Upper lobe of right lung (tissue), 1 donor: ENCODE measurements around the gene CCDC181. TPM values are rescaled to one million over a fixed set of nuclear protein-coding genes. Genes with fewer than 3 reads are reported as not detected.

ENCODE experiments used
- ATAC-seq: fragments of 200-7000 bp; cut with Tn5 transposase; one replicate; pipeline ENCODE4 v1.9.1; 2020; ENCODE audit warnings: mild to moderate bottlenecking, moderate library complexity
- DNase-seq: peaks from one replicate; pipeline ENCODE4 v3.0.0-alpha.2; 2020
- H3K27ac ChIP-seq: fragments of 200-600 bp; one replicate; pipeline ENCODE4 v1.8.0; 2022
- H3K27me3 ChIP-seq: fragments of 200-600 bp; one replicate; pipeline ENCODE4 v1.8.0; 2022; ENCODE audit warnings: mild to moderate bottlenecking
- H3K36me3 ChIP-seq: fragments of 200-600 bp; one replicate; pipeline ENCODE4 v1.8.0; 2022
- H3K4me1 ChIP-seq: fragments of 200-600 bp; one replicate; pipeline ENCODE4 v1.8.0; 2022
- H3K4me3 ChIP-seq: fragments of 200-600 bp; one replicate; pipeline ENCODE4 v1.8.0; 2022; ENCODE audit warnings: mild to moderate bottlenecking
- H3K9me3 ChIP-seq: fragments of 200-600 bp; one replicate; pipeline ENCODE4 v1.8.0; 2022
- CTCF ChIP-seq: fragments of 200-600 bp; IDR thresholded peaks from one replicate; pipeline ENCODE4 v1.8.0; 2022; ENCODE audit warnings: antibody characterized with exemption
- intact Hi-C: fragments of 100-400 bp; cut with DNase I; formaldehyde crosslinking; loops from one replicate; pipeline ENCODE4 v1.11.0; 2022
- total RNA-seq: library from RNA; stranded (reverse); fragmentation: NEBNext Ultra II Directional; extraction: Animal tissue kit (Norgen Biotek cat#: 25700); gene quantifications from one replicate; pipeline ENCODE4 v1.2.1, GENCODE V29; 2021
- donor health status: DM: no; HTN: yes; CAD: no; lungs with severe emphysema.

CCDC181 gene
- total RNA-seq, 1 donor from 2014 or later = 0.32 TPM

- no peak for TF ChIP-seq CTCF
- Histone ChIP-seq H3K27me3 (no peaks in the 10 kb centered on the region), H3K4me1 (peaks cover 12% of the 10 kb centered on the region), H3K9me3 (no peaks in the 10 kb centered on the region), H3K27ac (peak overlapping the region; percentile 73), H3K4me3 (peak overlapping the region; percentile 75), H3K36me3 (peaks cover 39% of the 10 kb centered on the region)
- DNase-seq (no peak), ATAC-seq (peak; percentile 2)
- intact Hi-C loops = no loop called here
These were observed 58.9 kb downstream of the CCDC181 start for GRCh38 chr1:169368406-169368769.

GRCh38 chr1:169367686-169368405 lies 59.4 kb downstream of the CCDC181 start, which contains the start of the genes BLZF1 and NME7:
TSS of gene BLZF1 (plus strand) at chr1:169368195. CDS start at chr1:169369523, 1,328 bp downstream.
TSS of gene NME7 (minus strand) at chr1:169367797. CDS start at chr1:169367710, 87 bp downstream.
- H3K4me3 ChIP-seq = peak within 1 kb of the TSS; percentile 75
- intact Hi-C loops = no loop called here
- peaks cover 33% of the 10 kb centered on the region for H3K36me3 ChIP-seq
- peak within 1 kb of the TSS; percentile 73 for H3K27ac ChIP-seq
- peaks cover 12% of the 10 kb centered on the region for H3K4me1 ChIP-seq
- no peaks in the 10 kb centered on the region for H3K9me3 ChIP-seq
- peak; percentile 100 for ATAC-seq
- DNase-seq = peak; percentile 97
- TF ChIP-seq CTCF = no peak
- no peaks in the 10 kb centered on the region for H3K27me3 ChIP-seq

- ATAC-seq = no peak
- TF ChIP-seq CTCF = no peak
- Histone ChIP-seq H3K27ac (peak overlapping the region; percentile 73), H3K9me3 (no peaks in the 10 kb centered on the region), H3K36me3 (peaks cover 27% of the 10 kb centered on the region), H3K4me1 (peaks cover 12% of the 10 kb centered on the region), H3K27me3 (no peaks in the 10 kb centered on the region), H3K4me3 (peak overlapping the region; percentile 75)
- intact Hi-C loops = no loop called here
- no peak for DNase-seq
These were observed 60.1 kb downstream of the CCDC181 start for GRCh38 chr1:169367096-169367685.

- DNase-seq (no peak), ATAC-seq (no peak)
- no peak overlapping the region for H3K27ac ChIP-seq
- H3K36me3 ChIP-seq = peaks cover 4% of the 10 kb centered on the region
- H3K4me3 ChIP-seq = no peak overlapping the region
- H3K9me3 ChIP-seq = no peaks in the 10 kb centered on the region
- H3K27me3 ChIP-seq = no peaks in the 10 kb centered on the region
- H3K4me1 ChIP-seq = peaks cover 12% of the 10 kb centered on the region
- TF ChIP-seq CTCF = no peak
- intact Hi-C loops = no loop called here
These were observed 62.3 kb downstream of the CCDC181 start for GRCh38 chr1:169364948-169365347.

- Histone ChIP-seq H3K27ac (no peak overlapping the region), H3K4me1 (peaks cover 7% of the 10 kb centered on the region), H3K9me3 (no peaks in the 10 kb centered on the region), H3K27me3 (no peaks in the 10 kb centered on the region), H3K36me3 (no peaks in the 10 kb centered on the region), H3K4me3 (no peak overlapping the region)
- DNase-seq (no peak), ATAC-seq (no peak)
- intact Hi-C loops = no loop called here
- no peak for TF ChIP-seq CTCF
These were observed 64.1 kb downstream of the CCDC181 start for GRCh38 chr1:169363046-169363730.
